ENCODE results near the gene DOCK4. TPM values are rescaled to one million over a fixed set of nuclear protein-coding genes. Genes with fewer than 3 reads are reported as not detected.

DOCK4 gene
- total RNA-seq, 1 experiment from 2014 or later: 4.9 TPM

DNA sequence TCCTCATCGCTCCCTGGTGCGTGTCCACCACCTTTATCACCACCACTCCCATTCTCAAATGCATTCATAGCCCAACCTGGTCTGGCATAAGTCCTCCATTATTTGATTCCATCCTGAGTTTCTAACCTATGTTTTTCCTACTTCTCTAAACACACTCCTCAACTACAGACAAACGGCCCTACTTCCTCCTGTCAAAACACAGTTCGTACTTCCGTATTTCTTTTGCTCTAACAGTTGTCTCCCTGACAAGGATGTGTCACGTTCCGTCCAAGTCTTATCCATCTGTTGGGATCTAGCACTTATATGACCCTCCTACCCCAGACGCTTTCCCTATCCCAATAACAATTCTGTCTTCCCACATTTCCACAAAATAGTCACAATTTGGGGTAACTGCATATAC lies 46.8 kb downstream of the DOCK4 start:
- no peaks in the 10 kb centered on the region for H3K9me3 ChIP-seq (ENCODE audit: control insufficient read depth, low read depth, low read length)
- Mint-ChIP-seq H3K9me3 (no peaks in the 10 kb centered on the region), H3K4me1 (peaks cover 39 to 61% of the 10 kb centered on the region in 2 experiments), H3K27me3 (ENCODE audit: low read depth) (no peaks in the 10 kb centered on the region), H3K4me3 (no peak overlapping the region), H3K36me3 (ENCODE audit: insufficient read depth in 1 of 3, low read depth in 3 of 3) (no peaks in the 10 kb centered on the region), H3K27ac (peak overlapping the region in 1 of 3 experiments; percentile 12; a peak in 3 of 7 replicates)
- H3K27ac ChIP-seq (ENCODE audit: insufficient read length, low read depth, low read length): no peak overlapping the region
- H2BK20ac ChIP-seq (ENCODE audit: low read depth, low read length, poor library complexity, severe bottlenecking): no peak overlapping the region
- peaks cover 18% of the 10 kb centered on the region; the same call in 1 of the 2 replicates for H3K4me1 ChIP-seq (ENCODE audit: insufficient read depth, low read length)
- no peak overlapping the region for H3T11ph ChIP-seq (ENCODE audit: low read length)
- no peak overlapping the region for H4K5ac ChIP-seq (ENCODE audit: insufficient read length, low read depth, low read length)
- H3K4ac ChIP-seq (ENCODE audit: low read depth, low read length): no peak overlapping the region
- H3K9ac ChIP-seq (ENCODE audit: extremely low read depth, insufficient read length, low read length): no peak overlapping the region
- WGBS (ENCODE audit: extremely low coverage, insufficient read length, low lambda C conversion rate): no CpG with 5 or more reads among the region's 8 CpGs
- no peak overlapping the region for H2AK5ac ChIP-seq (ENCODE audit: insufficient read length, low read length)
- no peak for TF ChIP-seq CTCF (conservative IDR thresholded peaks at IDR 0.05)
- peaks cover 4% of the 10 kb centered on the region for H3K79me1 ChIP-seq (ENCODE audit: insufficient read depth, low read depth, low read length, poor library complexity, severe bottlenecking)
- H3K18ac ChIP-seq (ENCODE audit: insufficient read length, low read depth, low read length): peak overlapping the region; percentile 34
- no peak overlapping the region for H3K56ac ChIP-seq (ENCODE audit: insufficient read length, low read depth, low read length)
- H2BK120ac ChIP-seq (ENCODE audit: low read depth, low read length, poor library complexity, severe bottlenecking): no peak overlapping the region
- H2BK5ac ChIP-seq (ENCODE audit: insufficient read length, low read length): no peak overlapping the region
- no peak for DNase-seq
- no peak overlapping the region for H2AFZ ChIP-seq (ENCODE audit: low read length)
- no peak overlapping the region for H2BK12ac ChIP-seq (ENCODE audit: insufficient read length, low read depth, low read length)
- no peaks in the 10 kb centered on the region for H3K23me2 ChIP-seq (ENCODE audit: insufficient read length, low read depth, low read length, poor library complexity, severe bottlenecking)
- no peak overlapping the region for H3K23ac ChIP-seq (ENCODE audit: insufficient read length, low read depth, low read length)
- no peak overlapping the region for H2BK15ac ChIP-seq (ENCODE audit: low read depth, low read length)
- no peaks in the 10 kb centered on the region for H3K27me3 ChIP-seq (ENCODE audit: insufficient read depth, low read length)
- H4K20me1 ChIP-seq (ENCODE audit: control insufficient read depth, insufficient read depth, insufficient read length): no peaks in the 10 kb centered on the region
- no peaks in the 10 kb centered on the region; the same call in 1 of the 2 replicates for H3K79me2 ChIP-seq (ENCODE audit: insufficient read depth, low read length)
- H4K8ac ChIP-seq (replicated peaks; ENCODE audit: insufficient read length, low read depth, low read length): no peak overlapping the region
- H3K14ac ChIP-seq (ENCODE audit: insufficient read depth, low read length): no peak overlapping the region; the same call in 1 of the 2 replicates
- no peak overlapping the region for H4K91ac ChIP-seq (ENCODE audit: insufficient read length, low read depth, low read length)
- no peak overlapping the region for H3K4me2 ChIP-seq (ENCODE audit: insufficient read depth, insufficient read length, low read length)
